HEK293 (cell line): ENCODE measurements around the gene DPPA3.

Experiments used
- CTCF ChIA-PET: fragments of 350-600 bp; formaldehyde crosslinking; extraction: SDS; loops from one replicate; lab custom pipeline; 2021; ENCODE audit warnings: antibody characterized with exemption; lab: Yijun Ruan, JAX
- POLR2A ChIA-PET: fragments of 300-600 bp; formaldehyde crosslinking; extraction: SDS; loops from one replicate; lab custom pipeline; 2020; ENCODE audit warnings: antibody characterized with exemption, inconsistent platforms; lab: Yijun Ruan, JAX
- H3K27ac ChIP-seq: fragments of 200-500 bp; sonication (Bioruptor generic); 2 replicates; pipeline ENCODE4 v1.5.1; 2014; ENCODE audit warnings: low read depth, low read length, control low read depth, inconsistent platforms; ENCODE audit errors: extremely low read depth
- H3K36me3 ChIP-seq, 2 experiments: fragments of 200-500 bp in 1 of 2; sonication (Bioruptor generic) in 1 of 2; 1 replicate in 1 of 2; 2 replicates in 1 of 2; pipeline ENCODE4 v1.5.1; 2014 to 2017; ENCODE audit warnings: inconsistent platforms in 2 of 2, low read length in 2 of 2; ENCODE audit not compliant: control insufficient read depth in 2 of 2, insufficient read depth in 1 of 2
- H3K4me1 ChIP-seq: fragments of 200-500 bp; sonication (Bioruptor generic); 2 replicates; pipeline ENCODE4 v1.5.1; 2014; ENCODE audit warnings: mild to moderate bottlenecking, low read length, inconsistent platforms; ENCODE audit not compliant: control insufficient read depth, insufficient read depth
- H3K4me3 ChIP-seq: 2 replicates; pipeline ENCODE4 v1.5.1; 2011; ENCODE audit warnings: low read depth, mild to moderate bottlenecking, control low read depth, low read length, moderate library complexity
- H3K9me3 ChIP-seq: fragments of 200-500 bp; sonication (Bioruptor generic); 2 replicates; pipeline ENCODE4 v1.5.1; 2014; ENCODE audit warnings: low read depth, low read length, inconsistent platforms; ENCODE audit not compliant: control insufficient read depth, insufficient read depth
- BCL11B ChIP-seq: fragments of 450-650 bp; formaldehyde crosslinking; IDR thresholded peaks from 2 replicates; pipeline ENCODE4 v1.5.1; 2016; ENCODE audit warnings: low read depth, missing biosample characterization, missing genetic modification characterization
- CTCF ChIP-seq: fragments of 450-650 bp; formaldehyde crosslinking; IDR thresholded peaks from 2 replicates; pipeline ENCODE4 v1.5.1; 2016; ENCODE audit warnings: missing biosample characterization, missing genetic modification characterization
- HIC1 ChIP-seq: fragments of 450-650 bp; formaldehyde crosslinking; IDR thresholded peaks from 2 replicates; pipeline ENCODE4 v1.5.1; 2016; ENCODE audit warnings: missing biosample characterization, missing genetic modification characterization
- HOXA7 ChIP-seq: sonication (generic); formaldehyde crosslinking; IDR thresholded peaks from 2 replicates; pipeline ENCODE4 v1.8.1; 2022; ENCODE audit warnings: missing genetic modification reagents, borderline replicate concordance
- RBAK ChIP-seq: fragments of 450-650 bp; formaldehyde crosslinking; IDR thresholded peaks from 2 replicates; pipeline ENCODE4 v1.5.1; 2016; ENCODE audit warnings: missing biosample characterization, missing genetic modification characterization
- ZNF138 ChIP-seq: fragments of 450-650 bp; formaldehyde crosslinking; IDR thresholded peaks from 2 replicates; pipeline ENCODE4 v1.5.1; 2016; ENCODE audit warnings: missing biosample characterization, missing genetic modification characterization, borderline replicate concordance
- ZNF202 ChIP-seq: fragments of 450-650 bp; formaldehyde crosslinking; IDR thresholded peaks from 2 replicates; pipeline ENCODE4 v1.5.1; 2016; ENCODE audit warnings: missing biosample characterization, missing genetic modification characterization, borderline replicate concordance
- ZNF211 ChIP-seq: fragments of 450-650 bp; formaldehyde crosslinking; IDR thresholded peaks from 2 replicates; pipeline ENCODE4 v1.5.1; 2016; ENCODE audit warnings: low read depth, missing biosample characterization, missing genetic modification characterization
- ZNF221 ChIP-seq: fragments of 450-650 bp; formaldehyde crosslinking; IDR thresholded peaks from 2 replicates; pipeline ENCODE4 v1.5.1; 2017; ENCODE audit warnings: missing biosample characterization, missing genetic modification characterization, borderline replicate concordance
- ZNF274 ChIP-seq, 2 experiments: fragments of 200-500 bp in 1 of 2; fragments of 450-650 bp in 1 of 2; sonication (Bioruptor generic) in 1 of 2; formaldehyde crosslinking in 1 of 2; IDR thresholded peaks; 2 replicates each; pipeline versions ENCODE4 v1.5.1 to v1.6.1; 2014 to 2016; ENCODE audit warnings: borderline replicate concordance in 1 of 2, inconsistent platforms in 1 of 2, low read length in 1 of 2, missing biosample characterization in 1 of 2, missing genetic modification characterization in 1 of 2
- ZNF416 ChIP-seq: fragments of 450-650 bp; formaldehyde crosslinking; IDR thresholded peaks from 2 replicates; pipeline ENCODE4 v1.5.1; 2016; ENCODE audit warnings: missing biosample characterization, missing genetic modification characterization
- ZNF558 ChIP-seq: fragments of 450-650 bp; formaldehyde crosslinking; IDR thresholded peaks from 2 replicates; pipeline ENCODE4 v1.5.1; 2016; ENCODE audit warnings: missing biosample characterization, missing genetic modification characterization
- ZNF621 ChIP-seq: fragments of 450-650 bp; formaldehyde crosslinking; IDR thresholded peaks from 2 replicates; pipeline ENCODE4 v1.5.1; 2017; ENCODE audit warnings: missing biosample characterization, missing genetic modification characterization
- ZNF626 ChIP-seq: fragments of 450-650 bp; sonication (Bioruptor Pico); formaldehyde crosslinking; IDR thresholded peaks from 2 replicates; pipeline ENCODE4 v1.5.1; 2018; ENCODE audit warnings: missing biosample characterization, missing genetic modification characterization, inconsistent platforms
- ZNF747 ChIP-seq: fragments of 450-650 bp; formaldehyde crosslinking; IDR thresholded peaks from 2 replicates; pipeline ENCODE4 v1.5.1; 2016; ENCODE audit warnings: missing biosample characterization, missing genetic modification characterization
- ZSCAN5A ChIP-seq: fragments of 450-650 bp; formaldehyde crosslinking; IDR thresholded peaks from 2 replicates; pipeline ENCODE4 v1.5.1; 2016; ENCODE audit warnings: missing biosample characterization, missing genetic modification characterization
- TF ChIP-seq, protein P1 (sequence below): fragments of 450-650 bp; formaldehyde crosslinking; conservative IDR thresholded peaks from 2 replicates; pipeline ENCODE4 v1.5.1; 2016; ENCODE audit warnings: low read depth, missing biosample characterization, missing genetic modification characterization
- TF ChIP-seq, protein P2 (sequence below): fragments of 450-650 bp; formaldehyde crosslinking; IDR thresholded peaks from 2 replicates; pipeline ENCODE4 v1.5.1; 2017; ENCODE audit warnings: missing biosample characterization, missing genetic modification characterization

Gene DPPA3

DNA sequence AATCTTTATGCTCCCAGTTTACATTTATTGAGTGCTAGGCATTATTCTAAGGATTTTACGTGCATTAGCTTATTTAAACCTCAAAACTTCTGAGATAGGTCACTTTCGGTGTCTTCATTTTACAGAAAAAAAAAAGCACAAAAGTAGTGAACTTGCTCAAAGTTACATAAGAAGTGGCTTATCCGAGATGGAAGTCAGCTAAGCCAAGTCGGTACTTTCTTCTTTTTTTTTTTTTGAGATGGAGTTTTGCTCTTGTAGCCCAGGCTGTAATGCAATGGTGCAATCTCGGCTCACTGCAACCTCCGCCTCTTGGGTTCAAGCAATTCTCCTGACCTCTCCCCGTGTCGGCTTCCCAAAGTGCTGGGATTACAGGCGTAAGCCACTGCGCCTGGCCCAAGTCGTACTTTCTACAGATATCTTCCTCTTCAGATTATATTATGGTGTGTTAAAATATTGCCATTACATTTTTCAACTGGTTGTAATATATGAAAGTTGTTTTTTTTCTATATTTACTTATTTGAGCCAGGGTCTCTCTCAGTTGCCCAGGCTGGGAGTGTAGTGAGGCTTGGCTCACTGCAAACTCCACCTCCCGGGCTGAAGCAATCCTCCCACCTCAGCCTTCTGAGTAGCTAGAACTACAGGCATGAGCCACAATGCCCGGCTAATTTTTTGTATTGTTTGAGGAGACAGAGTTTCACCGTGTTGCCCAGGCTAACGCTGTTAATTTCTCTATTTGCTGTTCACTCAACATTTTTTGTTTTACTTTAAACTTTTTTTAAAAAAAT lies 8.9 kb downstream of the DPPA3 start (continued):
- TF ChIP-seq HIC1, result no peak
- TF ChIP-seq ZSCAN5A (tag by site-specific recombination), result no peak
- no peak for TF ChIP-seq ZNF558 (tag by site-specific recombination)
- no peak for TF ChIP-seq RBAK
- no peak for TF ChIP-seq ZNF202 (tag by site-specific recombination)
- TF ChIP-seq ZNF416 (tag by site-specific recombination), result no peak
- TF ChIP-seq ZNF221 (tag by site-specific recombination), result no peak

GRCh38 chr12:7723926-7724325 lies 12.7 kb downstream of the DPPA3 start:
- H3K36me3 ChIP-seq, result no peaks in the 10 kb centered on the region
- ChIA-PET CTCF (interaction anchor here (0.7 to 1.0 kb wide), 2 partner anchors 46 to 82 kb away, joined by 3 to 4 read pairs; no protein-coding TSS in a partner anchor), POLR2A (no interaction called here)
- no peaks in the 10 kb centered on the region for H3K4me1 ChIP-seq
- H3K27ac ChIP-seq, result no peak overlapping the region
- TF ChIP-seq ZNF747 (tag by site-specific recombination) (no peak), CTCF (no peak), ZNF211 (tag by site-specific recombination) (no peak), ZNF138 (tag by site-specific recombination) (no peak)
- H3K4me3 ChIP-seq, result no peak overlapping the region
- no peaks in the 10 kb centered on the region for H3K9me3 ChIP-seq

- no peaks in the 10 kb centered on the region for H3K36me3 ChIP-seq
- TF ChIP-seq, protein P1, sequence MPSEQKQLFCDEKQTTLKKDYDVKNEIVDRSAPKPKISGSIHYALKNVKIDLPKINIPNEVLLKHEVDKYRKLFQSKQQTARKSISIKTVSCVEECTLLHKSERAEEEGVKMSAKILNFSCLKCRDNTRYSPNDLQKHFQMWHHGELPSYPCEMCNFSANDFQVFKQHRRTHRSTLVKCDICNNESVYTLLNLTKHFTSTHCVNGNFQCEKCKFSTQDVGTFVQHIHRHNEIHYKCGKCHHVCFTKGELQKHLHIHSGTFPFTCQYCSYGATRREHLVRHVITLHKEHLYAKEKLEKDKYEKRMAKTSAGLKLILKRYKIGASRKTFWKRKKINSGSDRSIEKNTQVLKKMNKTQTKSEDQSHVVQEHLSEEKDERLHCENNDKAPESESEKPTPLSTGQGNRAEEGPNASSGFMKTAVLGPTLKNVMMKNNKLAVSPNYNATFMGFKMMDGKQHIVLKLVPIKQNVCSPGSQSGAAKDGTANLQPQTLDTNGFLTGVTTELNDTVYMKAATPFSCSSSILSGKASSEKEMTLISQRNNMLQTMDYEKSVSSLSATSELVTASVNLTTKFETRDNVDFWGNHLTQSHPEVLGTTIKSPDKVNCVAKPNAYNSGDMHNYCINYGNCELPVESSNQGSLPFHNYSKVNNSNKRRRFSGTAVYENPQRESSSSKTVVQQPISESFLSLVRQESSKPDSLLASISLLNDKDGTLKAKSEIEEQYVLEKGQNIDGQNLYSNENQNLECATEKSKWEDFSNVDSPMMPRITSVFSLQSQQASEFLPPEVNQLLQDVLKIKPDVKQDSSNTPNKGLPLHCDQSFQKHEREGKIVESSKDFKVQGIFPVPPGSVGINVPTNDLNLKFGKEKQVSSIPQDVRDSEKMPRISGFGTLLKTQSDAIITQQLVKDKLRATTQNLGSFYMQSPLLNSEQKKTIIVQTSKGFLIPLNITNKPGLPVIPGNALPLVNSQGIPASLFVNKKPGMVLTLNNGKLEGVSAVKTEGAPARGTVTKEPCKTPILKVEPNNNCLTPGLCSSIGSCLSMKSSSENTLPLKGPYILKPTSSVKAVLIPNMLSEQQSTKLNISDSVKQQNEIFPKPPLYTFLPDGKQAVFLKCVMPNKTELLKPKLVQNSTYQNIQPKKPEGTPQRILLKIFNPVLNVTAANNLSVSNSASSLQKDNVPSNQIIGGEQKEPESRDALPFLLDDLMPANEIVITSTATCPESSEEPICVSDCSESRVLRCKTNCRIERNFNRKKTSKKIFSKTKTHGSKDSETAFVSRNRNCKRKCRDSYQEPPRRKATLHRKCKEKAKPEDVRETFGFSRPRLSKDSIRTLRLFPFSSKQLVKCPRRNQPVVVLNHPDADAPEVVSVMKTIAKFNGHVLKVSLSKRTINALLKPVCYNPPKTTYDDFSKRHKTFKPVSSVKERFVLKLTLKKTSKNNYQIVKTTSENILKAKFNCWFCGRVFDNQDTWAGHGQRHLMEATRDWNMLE (tag by site-specific recombination), result no peak
- TF ChIP-seq BCL11B (tag by site-specific recombination) (no peak), ZNF274 (IDR thresholded peaks at IDR 0.05; ENCODE audit: low read length) (no peak), ZNF274 (tag by site-specific recombination; IDR thresholded peaks at IDR 0.05; ENCODE audit: borderline replicate concordance) (no peak), HOXA7 (CRISPR knock-in tag) (no peak), ZNF626 (no peak), ZNF621 (tag by site-specific recombination) (no peak)
- TF ChIP-seq, protein P2, sequence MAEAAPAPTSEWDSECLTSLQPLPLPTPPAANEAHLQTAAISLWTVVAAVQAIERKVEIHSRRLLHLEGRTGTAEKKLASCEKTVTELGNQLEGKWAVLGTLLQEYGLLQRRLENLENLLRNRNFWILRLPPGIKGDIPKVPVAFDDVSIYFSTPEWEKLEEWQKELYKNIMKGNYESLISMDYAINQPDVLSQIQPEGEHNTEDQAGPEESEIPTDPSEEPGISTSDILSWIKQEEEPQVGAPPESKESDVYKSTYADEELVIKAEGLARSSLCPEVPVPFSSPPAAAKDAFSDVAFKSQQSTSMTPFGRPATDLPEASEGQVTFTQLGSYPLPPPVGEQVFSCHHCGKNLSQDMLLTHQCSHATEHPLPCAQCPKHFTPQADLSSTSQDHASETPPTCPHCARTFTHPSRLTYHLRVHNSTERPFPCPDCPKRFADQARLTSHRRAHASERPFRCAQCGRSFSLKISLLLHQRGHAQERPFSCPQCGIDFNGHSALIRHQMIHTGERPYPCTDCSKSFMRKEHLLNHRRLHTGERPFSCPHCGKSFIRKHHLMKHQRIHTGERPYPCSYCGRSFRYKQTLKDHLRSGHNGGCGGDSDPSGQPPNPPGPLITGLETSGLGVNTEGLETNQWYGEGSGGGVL (tag by site-specific recombination), result no peak
- H3K9me3 ChIP-seq, result no peaks in the 10 kb centered on the region
- POLR2A ChIA-PET, result no interaction called here
- H3K4me3 ChIP-seq, result no peak overlapping the region
- no peak overlapping the region for H3K27ac ChIP-seq
- no peaks in the 10 kb centered on the region for H3K4me1 ChIP-seq
- CTCF ChIA-PET, result no interaction called here
These were observed 18.5 kb downstream of the DPPA3 start for GRCh38 chr12:7729746-7730145.
